Neutrophil (primary cell): ENCODE measurements around the gene CCDC39.

Source experiments
- H3K27ac ChIP-seq: fragments of 200-600 bp; sonication (generic); 2 replicates; pipeline ENCODE4 v1.5.1; 2016; ENCODE audit warnings: mild to moderate bottlenecking, moderate library complexity
- H3K27me3 ChIP-seq: fragments of 200-600 bp; sonication (generic); 2 replicates; pipeline ENCODE4 v1.6.0; 2016; ENCODE audit warnings: mild to moderate bottlenecking
- H3K36me3 ChIP-seq: fragments of 200-600 bp; sonication (generic); 2 replicates; pipeline ENCODE4 v1.5.1; 2017
- H3K4me1 ChIP-seq, 2 experiments: fragments of 200-600 bp in 1 of 2; sonication (generic) in 1 of 2; 1 replicate in 1 of 2; 2 replicates in 1 of 2; pipeline versions ENCODE4 v1.5.1 to v1.6.1; 2013 to 2016; ENCODE audit warnings: low read depth in 1 of 2, low read length in 1 of 2, mild to moderate bottlenecking in 1 of 2, moderate library complexity in 1 of 2; ENCODE audit not compliant: control insufficient read depth in 1 of 2, insufficient read depth in 1 of 2
- H3K4me3 ChIP-seq, 2 experiments: fragments of 200-600 bp in 1 of 2; sonication (generic) in 1 of 2; 1 replicate in 1 of 2; 2 replicates in 1 of 2; pipeline ENCODE4 v1.5.1; 2013 to 2016; ENCODE audit warnings: low read depth in 1 of 2, low read length in 1 of 2, mild to moderate bottlenecking in 1 of 2, moderate library complexity in 1 of 2
- H3K9me3 ChIP-seq: fragments of 200-600 bp; sonication (generic); 2 replicates; pipeline ENCODE4 v1.5.1; 2016
- TF ChIP-seq, protein P1 (sequence below): fragments of 200-600 bp; sonication (generic); IDR thresholded peaks from 2 replicates; pipeline ENCODE4 v1.5.1; 2016; ENCODE audit warnings: antibody characterized with exemption

CCDC39 gene

DNA sequence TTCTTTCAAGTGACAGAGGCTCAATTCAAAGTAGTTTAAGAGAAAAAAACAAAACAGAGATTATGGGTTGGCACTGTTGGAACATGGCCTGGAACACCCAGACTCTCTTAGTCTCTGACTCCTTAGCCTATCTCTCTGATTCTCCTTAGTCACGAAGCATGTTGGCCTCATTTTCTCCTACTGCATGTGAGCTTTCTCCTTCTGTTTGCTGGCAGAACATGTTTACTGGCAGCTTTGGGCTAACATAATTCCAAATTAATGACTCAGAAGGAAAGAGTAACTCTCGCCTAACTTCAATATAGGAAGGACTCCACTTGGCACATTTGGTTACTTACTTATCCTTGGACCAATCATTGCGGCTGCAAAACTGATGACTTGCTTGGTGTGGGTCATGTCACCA is 21.7 kb upstream of the CCDC39 start:
- no peaks in the 10 kb centered on the region for H3K27me3 ChIP-seq
- no peaks in the 10 kb centered on the region for H3K4me1 ChIP-seq
- H3K27ac ChIP-seq: no peak overlapping the region
- TF ChIP-seq, protein P1, sequence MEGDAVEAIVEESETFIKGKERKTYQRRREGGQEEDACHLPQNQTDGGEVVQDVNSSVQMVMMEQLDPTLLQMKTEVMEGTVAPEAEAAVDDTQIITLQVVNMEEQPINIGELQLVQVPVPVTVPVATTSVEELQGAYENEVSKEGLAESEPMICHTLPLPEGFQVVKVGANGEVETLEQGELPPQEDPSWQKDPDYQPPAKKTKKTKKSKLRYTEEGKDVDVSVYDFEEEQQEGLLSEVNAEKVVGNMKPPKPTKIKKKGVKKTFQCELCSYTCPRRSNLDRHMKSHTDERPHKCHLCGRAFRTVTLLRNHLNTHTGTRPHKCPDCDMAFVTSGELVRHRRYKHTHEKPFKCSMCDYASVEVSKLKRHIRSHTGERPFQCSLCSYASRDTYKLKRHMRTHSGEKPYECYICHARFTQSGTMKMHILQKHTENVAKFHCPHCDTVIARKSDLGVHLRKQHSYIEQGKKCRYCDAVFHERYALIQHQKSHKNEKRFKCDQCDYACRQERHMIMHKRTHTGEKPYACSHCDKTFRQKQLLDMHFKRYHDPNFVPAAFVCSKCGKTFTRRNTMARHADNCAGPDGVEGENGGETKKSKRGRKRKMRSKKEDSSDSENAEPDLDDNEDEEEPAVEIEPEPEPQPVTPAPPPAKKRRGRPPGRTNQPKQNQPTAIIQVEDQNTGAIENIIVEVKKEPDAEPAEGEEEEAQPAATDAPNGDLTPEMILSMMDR: no peak
- H3K9me3 ChIP-seq: no peaks in the 10 kb centered on the region
- H3K4me3 ChIP-seq: no peak overlapping the region
- no peaks in the 10 kb centered on the region for H3K36me3 ChIP-seq

DNA sequence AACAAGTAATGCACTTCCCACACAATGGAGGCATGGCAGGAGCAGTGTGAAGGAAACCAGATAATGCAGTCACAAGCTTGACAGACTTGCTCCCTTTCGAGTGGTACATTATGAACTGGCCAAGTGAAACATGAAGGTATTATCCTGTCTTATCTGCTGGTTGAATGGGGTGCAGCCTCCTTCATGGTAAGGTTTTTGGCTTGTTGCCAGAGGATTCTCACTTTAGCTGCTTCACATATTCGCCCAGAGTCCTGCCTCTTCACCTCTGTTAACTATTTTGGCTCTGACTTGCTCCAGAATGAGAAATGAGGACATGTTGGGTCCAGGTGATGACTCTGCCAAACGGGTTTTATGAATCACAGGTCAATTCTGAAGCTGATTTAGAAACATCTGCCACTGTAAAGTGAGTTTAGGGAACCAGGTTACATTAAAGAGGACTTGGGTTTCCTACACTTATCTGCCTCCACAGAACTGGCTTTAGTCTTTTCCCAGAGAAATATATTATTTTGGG is 19.5 kb upstream of the CCDC39 start:
- H3K27me3 ChIP-seq: no peaks in the 10 kb centered on the region
- H3K27ac ChIP-seq: no peak overlapping the region
- TF ChIP-seq, protein P1: no peak
- H3K36me3 ChIP-seq: no peaks in the 10 kb centered on the region
- no peak overlapping the region for H3K4me3 ChIP-seq
- no peaks in the 10 kb centered on the region for H3K9me3 ChIP-seq
- H3K4me1 ChIP-seq: no peaks in the 10 kb centered on the region

DNA sequence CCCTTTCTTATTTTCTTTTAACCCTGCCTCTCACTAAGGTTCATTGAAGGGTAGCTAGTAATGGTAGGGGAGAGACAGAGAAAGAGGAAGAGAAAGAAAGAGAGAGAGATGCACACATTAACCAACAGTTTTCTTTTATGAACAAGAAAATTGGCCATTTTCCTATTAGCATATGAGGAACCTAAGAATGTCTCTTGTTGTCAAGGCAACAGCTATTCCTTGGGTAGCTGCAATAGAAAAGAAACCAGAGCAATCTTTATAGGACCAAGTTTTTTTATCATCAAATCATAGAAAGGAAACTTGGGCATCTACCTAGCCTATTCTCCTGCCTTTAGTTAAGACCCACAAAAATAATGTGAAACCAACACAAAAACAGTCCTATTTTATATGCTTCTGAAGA is 15.0 kb upstream of the CCDC39 start:
- H3K4me3 ChIP-seq: no peak overlapping the region
- TF ChIP-seq, protein P1: no peak
- H3K4me1 ChIP-seq: no peaks in the 10 kb centered on the region
- H3K27ac ChIP-seq: no peak overlapping the region
- H3K27me3 ChIP-seq: no peaks in the 10 kb centered on the region
- no peaks in the 10 kb centered on the region for H3K36me3 ChIP-seq
- H3K9me3 ChIP-seq: no peaks in the 10 kb centered on the region

DNA sequence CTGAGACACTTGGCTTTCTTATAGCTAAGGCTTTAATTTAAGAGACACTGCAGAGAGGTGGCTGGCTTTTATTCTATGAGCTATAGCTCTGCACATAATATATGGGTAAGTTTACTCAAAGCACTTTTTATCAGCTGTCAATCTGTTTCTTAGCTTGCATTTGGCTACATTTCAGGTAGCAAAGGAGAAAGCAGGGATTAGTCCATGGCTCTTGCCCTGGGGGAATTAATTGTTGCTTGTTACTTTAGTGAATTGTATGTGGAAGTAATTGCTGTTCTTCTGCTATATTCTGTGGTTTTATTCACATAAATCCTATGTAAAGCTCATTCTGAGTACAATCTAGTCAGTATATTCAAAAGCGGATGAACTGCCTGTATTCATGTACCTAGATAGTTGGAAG is 14.4 kb upstream of the CCDC39 start:
- Histone ChIP-seq H3K27ac (no peak overlapping the region), H3K27me3 (no peaks in the 10 kb centered on the region), H3K4me1 (no peaks in the 10 kb centered on the region), H3K36me3 (no peaks in the 10 kb centered on the region), H3K9me3 (no peaks in the 10 kb centered on the region), H3K4me3 (no peak overlapping the region)
- TF ChIP-seq, protein P1: no peak

DNA sequence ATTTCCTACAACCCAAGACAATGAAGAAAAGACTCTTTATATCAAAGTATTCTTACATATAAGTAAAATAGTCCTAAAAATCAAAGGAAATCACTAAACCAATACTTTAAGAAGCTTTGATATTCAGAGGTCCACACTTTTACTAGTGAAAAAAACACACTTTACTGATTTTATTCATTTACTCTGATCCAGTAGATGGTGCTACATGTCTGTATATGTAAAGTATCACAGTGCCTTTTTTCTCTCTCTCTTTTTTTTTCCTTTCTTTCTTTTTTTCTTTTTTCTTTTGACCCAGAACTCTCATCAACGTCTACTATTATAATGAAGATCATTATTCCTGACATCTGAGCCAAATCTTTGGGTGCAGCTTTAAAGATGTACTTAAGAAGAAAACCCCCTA is 10.8 kb upstream of the CCDC39 start:
- H3K4me1 ChIP-seq: no peaks in the 10 kb centered on the region
- H3K36me3 ChIP-seq: no peaks in the 10 kb centered on the region
- no peak overlapping the region for H3K27ac ChIP-seq
- no peaks in the 10 kb centered on the region for H3K27me3 ChIP-seq
- H3K4me3 ChIP-seq: no peak overlapping the region
- no peaks in the 10 kb centered on the region for H3K9me3 ChIP-seq
- TF ChIP-seq, protein P1: no peak

GRCh38 chr3:180684807-180685206 is 5.5 kb upstream of the CCDC39 start:
- Histone ChIP-seq H3K27me3 (peaks cover 42% of the 10 kb centered on the region), H3K27ac (no peak overlapping the region), H3K4me3 (no peak overlapping the region), H3K4me1 (peaks cover 0 to 3% of the 10 kb centered on the region in 2 experiments), H3K9me3 (no peaks in the 10 kb centered on the region), H3K36me3 (no peaks in the 10 kb centered on the region)
- TF ChIP-seq, protein P1: no peak
